Measurements from ENCODE around the gene PGLYRP3.

PGLYRP3 gene

GRCh38 chr1:153313288-153313687 lies 536 bp upstream of the PGLYRP3 start:
- no peak for DNase-seq

- DNase-seq: no peak
These were observed 2.2 kb downstream of the PGLYRP3 start for GRCh38 chr1:153310526-153310925.

DNA sequence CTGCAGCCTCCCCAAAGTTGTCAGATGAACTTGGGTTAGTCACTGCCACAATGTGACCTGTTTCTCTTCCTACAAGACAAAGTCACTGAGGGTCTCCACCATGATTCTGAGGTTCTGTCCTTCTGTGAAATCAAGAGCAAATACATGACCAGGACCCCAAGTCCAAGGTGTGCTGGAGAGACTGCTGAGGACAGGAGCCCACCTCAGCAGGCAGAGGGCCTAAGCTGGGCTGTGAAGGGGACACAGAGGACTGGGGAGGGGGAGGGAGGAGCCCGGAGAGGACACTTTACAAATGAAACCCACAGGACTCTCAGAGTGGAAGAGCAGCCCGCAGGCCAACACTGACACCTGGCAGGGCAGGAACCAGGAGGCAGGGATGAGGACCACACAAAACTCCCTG lies 3.3 kb downstream of the PGLYRP3 start:
- DNase-seq: no peak

GRCh38 chr1:153308540-153308939 lies 4.2 kb downstream of the PGLYRP3 start:
- DNase-seq: no peak

DNA sequence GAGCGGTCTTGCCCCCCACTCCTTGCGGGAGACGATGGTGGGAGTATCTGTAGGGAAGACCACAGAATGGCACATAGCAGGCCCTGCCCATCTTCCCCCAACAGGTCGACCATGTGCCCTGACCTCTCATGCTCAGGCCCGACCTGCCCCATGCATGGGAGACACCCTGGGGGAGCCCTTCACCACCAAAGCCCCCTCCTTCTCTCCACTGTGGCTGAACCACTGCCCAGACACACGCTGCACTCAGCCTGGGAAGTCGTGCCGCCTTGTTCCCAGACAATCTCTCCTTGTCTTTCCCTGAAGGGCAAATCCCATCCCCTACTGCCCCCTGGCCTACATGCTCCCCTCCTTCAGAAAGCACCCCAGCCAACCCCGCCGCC lies 5.5 kb downstream of the PGLYRP3 start:
- no peak for DNase-seq

DNA sequence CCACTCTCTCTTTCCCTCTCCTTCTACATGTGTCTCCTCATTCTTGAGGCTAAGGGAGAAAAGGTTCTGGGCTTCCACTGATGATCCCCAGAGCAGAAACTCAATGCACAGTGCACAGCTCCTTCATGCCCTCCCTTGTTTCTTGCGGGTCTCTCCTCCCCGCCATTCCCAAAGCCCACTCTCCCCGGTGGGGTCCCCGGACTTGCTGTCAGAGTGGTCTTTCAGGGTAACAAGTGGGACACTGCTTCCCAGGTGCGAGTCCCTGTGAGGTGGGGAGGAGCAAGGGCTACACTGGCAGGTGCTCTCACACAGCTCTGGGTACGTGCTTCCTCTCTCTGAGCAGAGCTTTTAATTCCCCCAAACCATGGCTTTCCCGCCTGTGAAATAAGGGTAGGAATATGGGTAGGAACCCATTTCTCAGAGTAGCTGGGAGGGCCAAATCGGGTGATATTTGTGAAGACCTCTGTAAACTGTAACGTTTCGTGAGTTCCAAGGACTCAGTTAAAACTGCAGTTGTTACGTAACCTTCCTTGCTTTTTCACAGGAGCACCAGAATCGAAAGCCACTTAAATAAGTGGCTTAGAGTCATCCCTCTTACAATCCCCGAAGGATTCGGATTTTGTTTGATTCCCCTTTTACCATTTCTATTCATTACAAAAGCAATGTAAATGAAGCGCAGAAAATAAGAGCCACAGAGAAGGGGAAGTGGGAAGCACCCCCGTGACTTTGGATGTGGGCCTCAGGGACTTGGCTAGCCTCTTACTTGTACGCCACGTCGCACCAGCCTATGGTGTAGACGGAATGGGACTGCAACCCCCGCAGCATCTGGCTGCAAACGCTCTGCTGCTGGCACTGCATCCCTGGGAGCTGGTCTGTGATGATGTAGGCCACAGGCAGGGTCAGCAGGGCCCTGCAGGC lies 6.2 kb downstream of the PGLYRP3 start:
- DNase-seq: peak; percentile 93

DNA sequence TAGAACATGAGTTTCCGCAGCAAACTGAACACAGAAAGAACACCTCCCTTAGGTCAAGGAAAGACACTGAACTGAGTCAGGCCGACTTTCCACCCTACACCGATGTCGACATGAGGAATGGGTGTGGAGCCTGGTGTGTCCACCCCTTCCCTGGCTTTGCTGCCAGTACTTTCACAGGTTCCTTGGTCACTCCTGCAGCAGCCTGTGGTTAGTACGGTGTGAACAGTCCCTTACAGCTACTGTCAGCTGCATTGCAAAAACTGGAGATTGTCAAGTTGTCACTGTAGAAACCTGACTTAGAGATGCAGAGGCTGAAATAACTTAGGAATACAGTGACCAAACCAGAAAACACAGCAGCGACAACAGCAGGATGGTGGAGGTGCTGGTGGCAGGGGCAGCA lies 7.1 kb downstream of the PGLYRP3 start:
- no peak for DNase-seq

GRCh38 chr1:153302308-153302707 lies 10.4 kb downstream of the PGLYRP3 start:
- no peak for DNase-seq

GRCh38 chr1:153293851-153294250 lies 18.9 kb downstream of the PGLYRP3 start:
- DNase-seq: no peak

GRCh38 chr1:153293480-153293775 lies 19.3 kb downstream of the PGLYRP3 start:
- DNase-seq: no peak

DNA sequence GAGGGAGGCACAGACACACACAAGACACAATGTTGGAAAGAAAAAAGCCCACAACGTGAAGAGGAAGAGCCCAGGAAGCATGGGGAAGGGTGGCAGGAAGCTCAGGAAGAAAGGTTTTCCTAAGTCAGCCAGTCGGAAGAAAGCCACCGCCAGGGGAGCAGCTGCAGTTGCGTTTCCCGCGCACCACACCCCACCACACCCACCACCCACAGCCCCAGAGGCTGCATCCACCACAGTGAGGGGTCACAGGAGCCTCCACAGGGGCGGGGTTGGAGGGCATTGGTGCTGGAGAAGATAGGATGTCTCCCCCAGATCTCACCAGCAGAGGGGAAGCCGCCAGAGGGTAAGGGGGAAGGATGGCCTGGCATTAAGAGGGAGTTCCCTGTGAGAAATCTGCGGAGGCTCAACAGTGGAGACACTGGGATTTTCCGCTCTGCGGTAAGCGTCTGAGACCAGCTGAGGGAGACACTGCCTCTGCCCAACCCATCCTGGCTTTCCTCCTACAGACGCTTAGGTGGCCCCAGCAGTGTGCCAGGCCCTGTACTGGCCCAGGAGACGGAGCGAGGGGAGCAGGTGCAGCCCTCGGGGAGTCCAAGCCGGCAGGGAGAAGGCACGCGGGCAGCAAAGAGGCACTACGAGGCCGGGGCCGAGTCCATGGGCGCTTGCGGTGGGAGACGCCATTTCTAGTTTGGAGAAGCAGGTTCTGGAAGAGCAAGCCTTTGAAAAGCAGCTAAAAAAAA lies 19.8 kb downstream of the PGLYRP3 start:
- DNase-seq: no peak

GRCh38 chr1:153292185-153292584 lies 20.6 kb downstream of the PGLYRP3 start:
- DNase-seq: no peak

- no peak for DNase-seq
These were observed 21.2 kb downstream of the PGLYRP3 start for GRCh38 chr1:153291514-153291913.

DNA sequence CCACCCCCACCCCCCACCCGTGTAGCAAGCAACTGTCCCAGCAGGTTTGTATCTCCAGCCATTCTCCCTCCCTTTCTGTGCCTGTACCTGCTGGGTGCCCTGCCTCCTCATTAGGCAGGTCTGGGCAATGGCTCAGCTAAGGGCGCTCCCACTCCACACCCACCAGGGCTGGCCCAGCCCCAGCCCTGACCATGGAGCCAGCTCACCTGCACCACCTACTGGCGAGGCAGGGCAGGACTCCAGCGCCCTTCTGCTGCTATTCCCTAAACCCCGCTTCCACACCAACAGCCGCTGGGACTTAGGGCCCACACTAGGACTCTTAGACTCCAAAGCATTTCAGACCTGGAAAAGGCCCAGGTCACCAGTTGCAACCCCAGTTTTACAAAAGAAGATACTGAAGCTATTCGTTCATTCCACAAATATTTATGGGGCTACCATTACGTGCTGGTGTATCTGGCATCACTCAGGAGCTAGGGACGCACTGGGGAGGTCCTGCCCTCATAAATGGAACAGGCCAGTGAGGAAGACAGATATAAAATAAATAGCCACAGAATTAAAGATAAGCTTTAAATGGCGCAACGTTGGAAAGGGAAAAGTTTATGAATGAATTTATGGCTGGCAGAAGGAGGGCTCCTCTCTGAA lies 24.0 kb downstream of the PGLYRP3 start:
- DNase-seq: no peak

- no peak for DNase-seq
These were observed 34.9 kb downstream of the PGLYRP3 start for GRCh38 chr1:153277852-153278251.

DNA sequence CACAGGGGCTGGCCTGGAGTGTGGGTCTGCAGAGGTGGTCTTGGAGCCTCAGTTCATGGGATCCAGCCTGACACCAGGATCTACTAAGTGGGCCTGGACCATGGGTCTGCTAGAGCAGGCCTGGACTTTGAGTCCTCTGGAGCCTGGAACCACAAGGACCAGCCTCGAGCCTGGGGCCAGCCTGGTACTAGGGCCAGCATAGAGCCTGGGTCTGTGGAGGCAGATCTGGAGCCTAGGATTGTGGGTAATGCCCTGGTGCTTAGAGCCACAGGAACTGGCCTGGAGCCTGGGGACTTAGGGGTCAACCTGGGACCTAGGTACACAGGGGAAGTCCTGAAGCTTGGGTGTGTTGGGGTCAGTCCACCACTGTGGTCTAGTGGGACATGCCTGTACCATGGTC lies 40.6 kb downstream of the PGLYRP3 start:
- no peak for DNase-seq

- no peak for DNase-seq
These were observed 41.0 kb downstream of the PGLYRP3 start for GRCh38 chr1:153271711-153272110.

DNA sequence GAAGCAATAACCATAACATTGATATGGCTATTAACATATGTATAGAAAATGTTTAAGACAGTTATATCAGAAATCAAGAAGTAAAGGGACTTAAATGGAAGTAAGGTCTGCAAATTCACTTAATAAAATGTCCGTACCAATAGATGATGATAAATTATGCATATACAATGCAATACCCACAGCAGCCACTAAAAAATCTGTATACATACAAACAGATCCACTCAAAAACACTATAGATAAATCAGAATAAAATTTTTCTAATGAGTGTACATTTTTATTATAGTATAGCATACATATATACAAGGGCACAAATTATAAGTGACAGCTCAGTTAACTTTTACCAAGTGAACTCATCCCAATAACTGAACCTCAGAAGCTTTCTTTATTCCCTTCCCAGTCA lies 47.3 kb downstream of the PGLYRP3 start:
- no peak for DNase-seq

DNA sequence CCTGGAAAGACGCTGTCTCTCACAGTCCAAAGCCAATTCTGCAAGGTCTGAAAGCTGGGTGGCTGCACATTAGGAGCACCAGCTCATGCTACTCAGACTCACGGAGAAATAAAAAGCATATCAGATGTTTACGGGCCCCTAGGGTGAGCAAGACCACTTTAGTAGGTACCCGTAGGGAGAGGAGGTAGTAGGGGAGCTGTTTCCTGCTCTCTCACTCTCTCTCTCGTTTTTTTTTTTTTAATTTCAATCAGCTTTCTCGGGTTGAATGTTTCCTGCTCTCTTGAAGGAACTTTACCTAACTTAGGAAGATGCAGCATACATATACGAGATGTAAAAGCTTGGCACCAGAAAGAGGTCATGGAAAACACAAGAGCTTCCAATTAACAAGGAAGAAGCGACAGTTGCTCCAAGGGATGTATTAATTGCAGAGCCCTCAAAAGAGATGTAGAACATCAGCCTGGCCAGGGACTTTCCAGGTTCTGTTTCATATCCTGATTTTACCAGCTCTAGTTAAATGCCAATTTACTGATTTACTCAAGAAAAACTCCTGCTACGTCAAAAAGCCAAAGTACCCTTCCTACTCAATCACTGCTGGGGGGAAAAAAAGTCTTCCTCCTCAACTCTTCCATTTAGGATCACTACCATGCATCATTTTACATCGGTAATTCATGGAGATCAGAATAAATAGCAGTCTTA lies 50.1 kb downstream of the PGLYRP3 start:
- DNase-seq: no peak

DNA sequence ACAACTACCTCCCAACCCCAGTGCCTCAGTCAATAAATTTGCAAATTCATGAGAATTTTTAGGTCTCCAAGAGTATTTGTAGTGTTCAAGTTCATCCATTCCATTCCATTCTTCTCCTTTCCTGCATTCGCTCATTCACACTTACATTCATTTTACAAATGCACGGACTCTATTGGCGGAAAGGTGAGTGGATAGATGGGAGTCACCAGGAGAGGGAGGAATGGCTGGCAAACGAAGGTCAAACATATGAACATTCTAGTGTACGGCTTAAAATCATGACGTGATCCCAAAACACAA lies 50.7 kb downstream of the PGLYRP3 start:
- DNase-seq: no peak

- DNase-seq: no peak
These were observed 51.3 kb downstream of the PGLYRP3 start for GRCh38 chr1:153261281-153262069.

- peak; percentile 77 for DNase-seq
These were observed 52.0 kb downstream of the PGLYRP3 start for GRCh38 chr1:153260585-153261280.
